CD4-positive, alpha-beta memory T cell (primary cell): ENCODE results near the gene PRUNE1. TPM values are rescaled to one million over a fixed set of nuclear protein-coding genes. Genes with fewer than 3 reads are reported as not detected.

ENCODE experiments used
- polyA plus RNA-seq, 2 donors: library from polyadenylated mRNA; unstranded; fragments of 300-500 nt; fragmentation: Illumina TruSeq; gene quantifications; one replicate each; pipeline ENCODE4 v1.2.3, GENCODE V29; 2021
- total RNA-seq, 2 experiments: library from RNA; stranded (reverse); gene quantifications; one replicate each; pipeline ENCODE4 v1.2.3, GENCODE V29; 2021

The PRUNE1 gene
- total and polyA plus RNA-seq, 4 experiments from 2014 or later, result 35.0 to 59.0 (median 45.7) TPM

Other genes starting within 250 kb of the PRUNE1 start
- gene CTSS, start 242.7 kb upstream of the PRUNE1 start, total RNA-seq, result 100 to 1,000 TPM; 119 TPM
- gene CTSS, start 242.7 kb upstream of the PRUNE1 start, polyA plus RNA-seq, result 100 to 1,000 TPM; 146 to 172 TPM
- 1 to 10 TPM; 5.9 to 6.6 TPM for gene CTSK, start 200.2 kb upstream of the PRUNE1 start, total RNA-seq
- under 1 TPM in 1 of 2 donors, not detected in 1; 0.56 TPM for gene CTSK, start 200.2 kb upstream of the PRUNE1 start, polyA plus RNA-seq
- gene ARNT, start 131.8 kb upstream of the PRUNE1 start, total RNA-seq, result 10 to 100 TPM; 36.6 to 37.7 TPM
- gene ARNT, start 131.8 kb upstream of the PRUNE1 start, polyA plus RNA-seq, result 10 to 100 TPM; 20.2 to 25.5 TPM
- gene CTXND2, start 121.3 kb upstream of the PRUNE1 start, total RNA-seq, result not detected
- gene CTXND2, start 121.3 kb upstream of the PRUNE1 start, polyA plus RNA-seq, result not detected
- 10 to 100 TPM; 71.4 to 72.6 TPM for gene SETDB1, start 82.1 kb upstream of the PRUNE1 start, total RNA-seq
- 10 to 100 TPM in 1 of 2 donors, 1 to 10 TPM in 1; 9.8 to 14.2 TPM for gene SETDB1, start 82.1 kb upstream of the PRUNE1 start, polyA plus RNA-seq
- 100 to 1,000 TPM; 145 to 149 TPM for gene CERS2, start 33.6 kb upstream of the PRUNE1 start, total RNA-seq
- 100 to 1,000 TPM; 184 to 206 TPM for gene CERS2, start 33.6 kb upstream of the PRUNE1 start, polyA plus RNA-seq
- gene ANXA9, start 26.2 kb upstream of the PRUNE1 start, total RNA-seq, result under 1 TPM in 1 of 2 experiments, not detected in 1; 0.17 TPM
- gene ANXA9, start 26.2 kb upstream of the PRUNE1 start, polyA plus RNA-seq, result under 1 TPM; 0.23 to 0.33 TPM
- 10 to 100 TPM; 31.4 to 32.1 TPM for gene MINDY1, start 1.5 kb upstream of the PRUNE1 start, total RNA-seq
- 10 to 100 TPM in 1 of 2 donors, 1 to 10 TPM in 1; 6.5 to 17.6 TPM for gene MINDY1, start 1.5 kb upstream of the PRUNE1 start, polyA plus RNA-seq
- 1 to 10 TPM; 4.6 to 8.3 TPM for gene BNIPL, start 28.1 kb downstream of the PRUNE1 start, total RNA-seq
- not detected for gene BNIPL, start 28.1 kb downstream of the PRUNE1 start, polyA plus RNA-seq
- gene C1orf56, start 39.3 kb downstream of the PRUNE1 start, total RNA-seq, result 1 to 10 TPM; 2.4 to 3.5 TPM
- 1 to 10 TPM; 1.4 to 3.6 TPM for gene C1orf56, start 39.3 kb downstream of the PRUNE1 start, polyA plus RNA-seq
- gene CDC42SE1, start 51.2 kb downstream of the PRUNE1 start, total RNA-seq, result 100 to 1,000 TPM; 478 to 483 TPM
- gene CDC42SE1, start 51.2 kb downstream of the PRUNE1 start, polyA plus RNA-seq, result 100 to 1,000 TPM in 1 of 2 donors, 10 to 100 TPM in 1; 66.2 to 100 TPM
- gene MLLT11, start 51.9 kb downstream of the PRUNE1 start, total RNA-seq, result 1 to 10 TPM; 4.5 to 4.9 TPM
- gene MLLT11, start 51.9 kb downstream of the PRUNE1 start, polyA plus RNA-seq, result 1 to 10 TPM; 3.6 to 3.9 TPM
- gene GABPB2, start 62.3 kb downstream of the PRUNE1 start, total RNA-seq, result 10 to 100 TPM; 36.8 to 42.8 TPM
- 10 to 100 TPM in 1 of 2 donors, 1 to 10 TPM in 1; 4.9 to 14.2 TPM for gene GABPB2, start 62.3 kb downstream of the PRUNE1 start, polyA plus RNA-seq
- gene SEMA6C, start 138.2 kb downstream of the PRUNE1 start, total RNA-seq, result 1 to 10 TPM; 7.6 to 8.2 TPM
- 1 to 10 TPM in 1 of 2 donors, under 1 TPM in 1; 0.54 to 2.1 TPM for gene SEMA6C, start 138.2 kb downstream of the PRUNE1 start, polyA plus RNA-seq
- gene TNFAIP8L2, start 148.2 kb downstream of the PRUNE1 start, total RNA-seq, result 10 to 100 TPM; 45.9 to 49.7 TPM
- 10 to 100 TPM; 10.8 to 42.3 TPM for gene TNFAIP8L2, start 148.2 kb downstream of the PRUNE1 start, polyA plus RNA-seq
- 1 to 10 TPM; 1.0 to 1.3 TPM for gene LYSMD1, start 157.5 kb downstream of the PRUNE1 start, total RNA-seq
- gene LYSMD1, start 157.5 kb downstream of the PRUNE1 start, polyA plus RNA-seq, result under 1 TPM in 1 of 2 donors, not detected in 1; 0.59 TPM
- gene SCNM1, start 157.7 kb downstream of the PRUNE1 start, total RNA-seq, result 10 to 100 TPM; 57.4 to 61.4 TPM
- 10 to 100 TPM; 76.5 to 80.9 TPM for gene SCNM1, start 157.7 kb downstream of the PRUNE1 start, polyA plus RNA-seq
- gene TMOD4, start 167.5 kb downstream of the PRUNE1 start, total RNA-seq, result 1 to 10 TPM; 6.4 TPM
- not detected for gene TMOD4, start 167.5 kb downstream of the PRUNE1 start, polyA plus RNA-seq
- gene VPS72, start 181.7 kb downstream of the PRUNE1 start, total RNA-seq, result 10 to 100 TPM; 68.1 to 68.4 TPM
- gene VPS72, start 181.7 kb downstream of the PRUNE1 start, polyA plus RNA-seq, result 100 to 1,000 TPM in 1 of 2 donors, 10 to 100 TPM in 1; 80.6 to 102 TPM
- gene PIP5K1A, start 190.1 kb downstream of the PRUNE1 start, total RNA-seq, result 10 to 100 TPM; 50.8 to 53.1 TPM
- gene PIP5K1A, start 190.1 kb downstream of the PRUNE1 start, polyA plus RNA-seq, result 10 to 100 TPM; 13.7 to 16.2 TPM
- 100 to 1,000 TPM; 143 to 151 TPM for gene PSMD4, start 246.3 kb downstream of the PRUNE1 start, total RNA-seq
- gene PSMD4, start 246.3 kb downstream of the PRUNE1 start, polyA plus RNA-seq, result 100 to 1,000 TPM; 242 to 380 TPM